Inferior parietal cortex (tissue), 1 donor: ENCODE measurements around the gene MYO5B.
"Not testable (repeated sequence)": the region's sequence is repeated elsewhere in the genome, so short reads cannot be mapped to it uniquely, and the experiment has no call there.

Experiments
- DNase-seq: peaks from one replicate; pipeline ENCODE4 v3.0.0-alpha.2; 2016; ENCODE audit errors: extremely low spot score

The MYO5B gene

GRCh38 chr18:49837889-49838288, 357.1 kb downstream of the MYO5B start:
- no peak for DNase-seq

GRCh38 chr18:49837316-49837835, 357.6 kb downstream of the MYO5B start:
- not testable (repeated sequence) for DNase-seq

GRCh38 chr18:49835405-49835804, 359.5 kb downstream of the MYO5B start:
- DNase-seq: no peak

- no peak for DNase-seq
These were observed 360.7 kb downstream of the MYO5B start for GRCh38 chr18:49834258-49834657.

- DNase-seq: no peak
These were observed 361.1 kb downstream of the MYO5B start for GRCh38 chr18:49833814-49834213.

- no peak for DNase-seq
These were observed 362.7 kb downstream of the MYO5B start for GRCh38 chr18:49832221-49832647.

- DNase-seq: no peak
These were observed 367.0 kb downstream of the MYO5B start for GRCh38 chr18:49827996-49828395.

- DNase-seq: no peak
These were observed 374.9 kb downstream of the MYO5B start for GRCh38 chr18:49819823-49820671.

- no peak for DNase-seq
These were observed 375.8 kb downstream of the MYO5B start for GRCh38 chr18:49819071-49819662.

- DNase-seq: no peak
These were observed 377.0 kb downstream of the MYO5B start for GRCh38 chr18:49817947-49818346.

- DNase-seq: no peak
These were observed 379.0 kb downstream of the MYO5B start for GRCh38 chr18:49815927-49816326.

- DNase-seq: peak; percentile 47
These were observed 380.8 kb downstream of the MYO5B start for GRCh38 chr18:49814147-49814499.

- DNase-seq: peak; percentile 80
These were observed 381.4 kb downstream of the MYO5B start, which contains the start of gene ACAA2 for GRCh38 chr18:49813319-49814146. ACAA2 (minus strand) TSS chr18:49813533; CDS start chr18:49813484, 49 bp downstream.

- DNase-seq: peak; percentile 56
These were observed 382.0 kb downstream of the MYO5B start for GRCh38 chr18:49813069-49813318.

- DNase-seq: peak; percentile 20
These were observed 382.5 kb downstream of the MYO5B start for GRCh38 chr18:49812286-49813068.

GRCh38 chr18:49811151-49811938, 383.6 kb downstream of the MYO5B start:
- DNase-seq: no peak

- DNase-seq: not testable (repeated sequence)
These were observed 386.3 kb downstream of the MYO5B start for GRCh38 chr18:49808553-49809191.

- DNase-seq: no peak
These were observed 390.9 kb downstream of the MYO5B start for GRCh38 chr18:49804096-49804495.

- DNase-seq: no peak
These were observed 392.3 kb downstream of the MYO5B start for GRCh38 chr18:49802623-49803022.

GRCh38 chr18:49800491-49800890, 394.5 kb downstream of the MYO5B start:
- DNase-seq: not testable (repeated sequence)
